PFSK-1 (cell line): ENCODE results near the gene PPARG.

ENCODE experiments used
- FOXP2 ChIP-seq: optimal IDR thresholded peaks from 2 replicates; pipeline ENCODE3; 2011; ENCODE audit warnings: borderline replicate concordance, control low read depth, inconsistent platforms; ENCODE audit not compliant: insufficient read depth; ENCODE audit errors: extremely low read length, extremely low read depth
- POLR2AphosphoS5 ChIP-seq: IDR thresholded peaks from 2 replicates; pipeline ENCODE4 v1.6.1; 2012; ENCODE audit warnings: low read depth, mild to moderate bottlenecking, control low read depth, low read length, moderate library complexity
- REST ChIP-seq, 2 experiments: IDR thresholded peaks; 2 replicates each; pipeline versions ENCODE4 v1.6.1 to v1.8.0; 2011 to 2012; ENCODE audit warnings: low read depth in 2 of 2, low read length in 2 of 2, control low read depth in 1 of 2, inconsistent platforms in 1 of 2, mild to moderate bottlenecking in 1 of 2, moderate library complexity in 1 of 2; ENCODE audit not compliant: insufficient read depth in 1 of 2
- SIN3A ChIP-seq: IDR thresholded peaks from 2 replicates; pipeline ENCODE4 v1.6.1; 2012; ENCODE audit warnings: mild to moderate bottlenecking, low read length, moderate library complexity, borderline replicate concordance; ENCODE audit not compliant: insufficient read depth
- TAF1 ChIP-seq: IDR thresholded peaks from 2 replicates; pipeline ENCODE4 v1.6.1; 2012; ENCODE audit warnings: low read length, control low read depth, borderline replicate concordance; ENCODE audit not compliant: insufficient read depth

Gene PPARG

DNA sequence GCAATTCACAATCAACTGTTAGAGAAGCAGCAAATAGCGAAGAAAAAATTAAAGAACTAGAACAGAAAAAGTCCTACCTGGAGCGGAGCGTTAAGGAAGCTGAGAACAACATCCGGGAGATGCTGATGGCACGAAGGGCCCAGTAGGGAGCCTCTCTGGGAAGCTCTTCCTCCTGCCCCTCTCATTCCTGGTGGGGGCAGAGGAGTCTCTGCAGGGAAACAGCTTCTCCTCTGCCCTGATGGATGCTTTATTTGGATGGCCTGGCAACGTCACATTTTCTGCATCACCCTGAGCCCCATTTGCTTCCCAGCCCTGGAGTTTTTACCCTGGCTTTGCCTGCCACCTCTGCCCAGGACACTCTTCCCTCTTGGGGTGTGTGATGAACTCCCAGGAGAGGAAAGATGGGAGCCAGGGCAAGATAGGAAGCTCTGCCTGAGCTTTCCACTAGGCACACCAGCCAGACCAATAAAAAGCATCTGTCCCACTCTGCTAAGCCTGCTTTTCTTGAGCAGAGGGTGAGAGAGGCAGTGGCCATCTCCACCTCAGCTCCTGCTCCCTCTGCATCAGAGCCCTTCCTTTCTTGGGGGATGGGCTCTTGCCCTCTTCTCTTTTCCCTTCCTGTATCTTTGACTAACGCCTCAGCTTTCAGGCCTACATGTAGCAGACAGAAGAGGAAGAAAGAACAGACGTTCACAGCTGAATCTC lies 39.4 kb downstream of the PPARG start:
- TF ChIP-seq SIN3A (no peak), REST (IDR thresholded peaks at IDR 0.05; ENCODE audit: insufficient read depth in 1 of 2, low read depth in 2 of 2, low read length in 2 of 2) (no peak)

- TF ChIP-seq REST (IDR thresholded peaks at IDR 0.05; ENCODE audit: insufficient read depth in 1 of 2, low read depth in 2 of 2, low read length in 2 of 2), result no peak
- TF ChIP-seq SIN3A, result no peak
- no peak for TF ChIP-seq TAF1
- TF ChIP-seq POLR2AphosphoS5, result no peak
- TF ChIP-seq FOXP2, result no peak
These were observed 40.1 kb downstream of the PPARG start for GRCh38 chr3:12328837-12329462.

DNA sequence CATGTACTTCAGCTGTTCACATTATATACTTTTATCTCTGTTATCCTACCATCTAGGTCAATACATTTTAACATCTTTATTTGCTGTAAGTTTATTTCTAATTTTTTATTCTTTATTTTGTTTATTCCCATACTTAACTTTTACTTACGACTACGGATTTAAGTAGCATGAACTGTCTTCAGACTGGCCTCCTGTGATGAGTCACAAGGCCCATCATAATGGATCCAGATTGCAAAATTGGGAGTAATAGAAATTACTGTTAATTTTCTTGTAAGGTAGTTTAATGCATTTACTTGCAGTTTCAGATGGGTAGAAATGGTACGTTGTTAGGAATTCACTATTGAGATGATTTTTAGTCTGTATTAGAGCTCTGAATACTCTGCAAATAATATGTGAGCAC lies 45.9 kb downstream of the PPARG start:
- TF ChIP-seq REST (IDR thresholded peaks at IDR 0.05; ENCODE audit: insufficient read depth in 1 of 2, low read depth in 2 of 2, low read length in 2 of 2) (no peak), TAF1 (no peak), SIN3A (no peak), POLR2AphosphoS5 (no peak), FOXP2 (no peak)

- no peak for TF ChIP-seq POLR2AphosphoS5
- no peak for TF ChIP-seq REST (IDR thresholded peaks at IDR 0.05; ENCODE audit: insufficient read depth in 1 of 2, low read depth in 2 of 2, low read length in 2 of 2)
- no peak for TF ChIP-seq TAF1
- no peak for TF ChIP-seq FOXP2
- TF ChIP-seq SIN3A, result no peak
These were observed 46.6 kb downstream of the PPARG start for GRCh38 chr3:12335421-12335820.
